CD4-positive, alpha-beta T cell (primary cell): ENCODE measurements around the gene LITAF. TPM values are rescaled to one million over a fixed set of nuclear protein-coding genes. Genes with fewer than 3 reads are reported as not detected.
A peak's percentile ranks its signal among the peaks of the same experiment; 100 is the strongest.

Source experiments
- ATAC-seq: fragments of 200-7000 bp; cut with Tn5 transposase; one replicate; pipeline ENCODE4 v1.10.0; 2022; ENCODE audit warnings: mild to moderate bottlenecking; ENCODE audit not compliant: poor library complexity
- CTCF ChIA-PET: fragments of 350-600 bp; sonication (Branson Sonifier 250); formaldehyde crosslinking; loops from one replicate; lab custom pipeline; 2021; ENCODE audit warnings: antibody characterized with exemption, inconsistent platforms; lab: Charles Lee
- POLR2A ChIA-PET: fragments of 350-600 bp; sonication (Branson Sonifier 250); formaldehyde crosslinking; loops from one replicate; lab custom pipeline; 2021; ENCODE audit warnings: antibody characterized with exemption, inconsistent platforms; lab: Charles Lee
- DNase-seq, 14 experiments: peaks; one replicate each; pipeline ENCODE4 v3.0.0-alpha.2; 2013 to 2020; ENCODE audit warnings: mixed read lengths in 2 of 14
- H3K27ac ChIP-seq, 2 donors: one replicate each; pipeline versions ENCODE4 v1.5.1 to v1.7.0; 2013; ENCODE audit warnings: low read length in 2 of 2, low read depth in 1 of 2, mild to moderate bottlenecking in 1 of 2
- H3K27me3 ChIP-seq, 2 experiments: 1 replicate in 1 of 2; 2 replicates in 1 of 2; pipeline versions ENCODE4 v1.6.1 to v1.7.0; 2013; ENCODE audit warnings: low read length in 2 of 2, control low read depth in 1 of 2, mild to moderate bottlenecking in 1 of 2, moderate library complexity in 1 of 2; ENCODE audit not compliant: insufficient read depth in 2 of 2, control insufficient read depth in 1 of 2
- H3K36me3 ChIP-seq: one replicate; pipeline ENCODE4 v1.6.1; 2013; ENCODE audit warnings: low read length, control low read depth; ENCODE audit not compliant: insufficient read depth
- H3K4me1 ChIP-seq: one replicate; pipeline ENCODE4 v1.6.1; 2013; ENCODE audit warnings: low read length, control low read depth; ENCODE audit not compliant: insufficient read depth
- H3K4me3 ChIP-seq: one replicate; pipeline ENCODE4 v1.5.1; 2013; ENCODE audit warnings: mild to moderate bottlenecking, low read length, moderate library complexity
- H3K9me3 ChIP-seq, 2 experiments: 1 replicate in 1 of 2; 2 replicates in 1 of 2; pipeline versions ENCODE4 v1.6.1 to v1.7.0; 2013; ENCODE audit warnings: low read length in 2 of 2, mild to moderate bottlenecking in 2 of 2, control low read depth in 1 of 2, moderate library complexity in 1 of 2; ENCODE audit not compliant: control insufficient read depth in 1 of 2, insufficient read depth in 1 of 2
- H3K27ac Mint-ChIP-seq: one replicate; pipeline ENCODE4 v1.8.0; 2020; ENCODE audit warnings: mixed read lengths
- H3K27me3 Mint-ChIP-seq: one replicate; pipeline ENCODE4 v1.8.0; 2021; ENCODE audit warnings: mixed read lengths
- H3K36me3 Mint-ChIP-seq: one replicate; pipeline ENCODE4 v1.8.0; 2021; ENCODE audit warnings: low read depth, mixed read lengths
- H3K4me1 Mint-ChIP-seq: one replicate; pipeline ENCODE4 v1.8.0; 2021; ENCODE audit warnings: low read depth, mixed read lengths
- H3K4me3 Mint-ChIP-seq: one replicate; pipeline ENCODE4 v1.8.0; 2020; ENCODE audit warnings: mild to moderate bottlenecking, mixed read lengths
- H3K9me3 Mint-ChIP-seq: one replicate; pipeline ENCODE4 v1.8.0; 2020; ENCODE audit warnings: mixed read lengths
- CTCF ChIP-seq: fragments of 200-600 bp; IDR thresholded peaks from one replicate; pipeline ENCODE4 v1.8.0; 2022; ENCODE audit warnings: antibody characterized with exemption, mild to moderate bottlenecking
- intact Hi-C, 2 experiments: fragments of 100-400 bp; cut with DNase I in 1 of 2; cut with micrococcal nuclease in 1 of 2; formaldehyde crosslinking; loops; one replicate each; pipeline versions ENCODE4 v1.15.1 to v1.9.0; 2023 to 2025; cut with DNase I, micrococcal nuclease
- total RNA-seq, 174 experiments: library from RNA in 2 of 174; stranded (reverse) in 2 of 174; gene quantifications; one replicate each; pipeline ENCODE4 v1.2.3 and lab custom pipeline; 2021 to 2026

Gene LITAF
- total RNA-seq, 2 experiments from 2014 or later: 226 to 257 TPM

- no peak for ATAC-seq
- no peak overlapping the region for H3K27ac Mint-ChIP-seq
- Histone ChIP-seq H3K27ac (no peak overlapping the region), H3K36me3 (no peaks in the 10 kb centered on the region), H3K9me3 (no peaks in the 10 kb centered on the region), H3K4me1 (peaks cover 15% of the 10 kb centered on the region), H3K4me3 (no peak overlapping the region), H3K27me3 (no peaks in the 10 kb centered on the region)
- ChIA-PET POLR2A (no interaction called here), CTCF (no interaction called here)
- no peak overlapping the region for H3K4me3 Mint-ChIP-seq
- DNase-seq: no peak
- no peaks in the 10 kb centered on the region for H3K36me3 Mint-ChIP-seq
- peaks cover 31% of the 10 kb centered on the region for H3K4me1 Mint-ChIP-seq
- H3K27me3 Mint-ChIP-seq: no peaks in the 10 kb centered on the region
- intact Hi-C loops: no loop called here
- H3K9me3 Mint-ChIP-seq: no peaks in the 10 kb centered on the region
- TF ChIP-seq CTCF: no peak
Observed at GRCh38 chr16:11498683-11499082, 88.0 kb downstream of the LITAF start.

- Histone ChIP-seq H3K27ac (no peak overlapping the region), H3K27me3 (no peaks in the 10 kb centered on the region), H3K4me3 (no peak overlapping the region), H3K9me3 (no peaks in the 10 kb centered on the region), H3K4me1 (peaks cover 15% of the 10 kb centered on the region), H3K36me3 (no peaks in the 10 kb centered on the region)
- Mint-ChIP-seq H3K4me3 (no peak overlapping the region), H3K36me3 (no peaks in the 10 kb centered on the region), H3K27me3 (no peaks in the 10 kb centered on the region), H3K9me3 (no peaks in the 10 kb centered on the region), H3K27ac (peak overlapping the region; percentile 59), H3K4me1 (peaks cover 31% of the 10 kb centered on the region)
- TF ChIP-seq CTCF: no peak
- CTCF ChIA-PET: no interaction called here
- intact Hi-C loops: no loop called here
- peak in 1 of 14 experiments; percentile 11 for DNase-seq
- POLR2A ChIA-PET: no interaction called here
- ATAC-seq: no peak
Observed at GRCh38 chr16:11497851-11498289, 88.8 kb downstream of the LITAF start.

Other genes with a start within 250 kb of the LITAF start
- 1 to 10 TPM; 1.3 to 1.5 TPM for gene RMI2, start 241.5 kb downstream of the LITAF start, total RNA-seq
- 10 to 100 TPM; 76.3 to 79.7 TPM for gene SNN, start 81.5 kb upstream of the LITAF start, total RNA-seq
- gene TXNDC11, start 155.9 kb upstream of the LITAF start, total RNA-seq: 100 to 1,000 TPM; 111 to 112 TPM
- 100 to 1,000 TPM; 131 to 143 TPM for gene ZC3H7A, start 210.3 kb upstream of the LITAF start, total RNA-seq